Measurements from ENCODE around the gene TMEM86A.

- TF ChIP-seq CTCF (conservative IDR thresholded peaks at IDR 0.05) (no peak), ZFX (IDR thresholded peaks at IDR 0.05) (no peak)
Measured at GRCh38 chr11:18750944-18751343, 52.4 kb downstream of the TMEM86A start.

Measured in C4-2B (cell line).